DND-41 (cell line): ENCODE data around the gene SLC7A1.

Experiments used
- ATAC-seq: fragments of 200-7000 bp; cut with Tn5 transposase; 3 replicates; pipeline ENCODE4 v1.9.1; 2021; ENCODE audit warnings: low read depth; ENCODE audit not compliant: insufficient read depth
- DNase-seq: peaks from one replicate; pipeline ENCODE4 v3.0.0-alpha.2; 2020
- H2AFZ ChIP-seq: 2 replicates; pipeline ENCODE4 v1.6.0; 2012; ENCODE audit warnings: low read depth, low read length
- H3K27ac ChIP-seq: 2 replicates; pipeline ENCODE4 v1.5.1; 2012; ENCODE audit warnings: low read length, inconsistent platforms
- H3K27me3 ChIP-seq: fragments of 200-600 bp; sonication (generic); 2 replicates; pipeline ENCODE4 v1.6.0; 2012; ENCODE audit warnings: low read length, mild to moderate bottlenecking, inconsistent platforms; ENCODE audit not compliant: insufficient read depth, poor library complexity
- H3K36me3 ChIP-seq: 2 replicates; pipeline ENCODE4 v1.5.1; 2012; ENCODE audit warnings: low read length, inconsistent platforms; ENCODE audit not compliant: insufficient read depth
- H3K4me1 ChIP-seq: 2 replicates; pipeline ENCODE4 v1.5.1; 2012; ENCODE audit warnings: mild to moderate bottlenecking, low read length; ENCODE audit not compliant: insufficient read depth
- H3K4me2 ChIP-seq: 2 replicates; pipeline ENCODE4 v1.6.0; 2012; ENCODE audit warnings: mild to moderate bottlenecking, moderate library complexity, low read length, inconsistent platforms; ENCODE audit not compliant: insufficient read depth
- H3K4me3 ChIP-seq, 2 experiments: fragments of 200-600 bp in 1 of 2; shearing (Covaris generic) in 1 of 2; 2 replicates each; pipeline ENCODE4 v1.5.1; 2012 to 2016; ENCODE audit warnings: inconsistent platforms in 2 of 2, low read length in 2 of 2, mild to moderate bottlenecking in 2 of 2, low read depth in 1 of 2, moderate library complexity in 1 of 2
- H3K79me2 ChIP-seq: 2 replicates; pipeline ENCODE4 v1.6.0; 2012; ENCODE audit warnings: low read length, inconsistent platforms; ENCODE audit not compliant: insufficient read depth
- H3K9ac ChIP-seq: 2 replicates; pipeline ENCODE4 v1.6.0; 2012; ENCODE audit warnings: low read depth, mild to moderate bottlenecking, inconsistent platforms, low read length, moderate library complexity
- H3K9me3 ChIP-seq: 2 replicates; pipeline ENCODE4 v1.5.1; 2012; ENCODE audit warnings: low read length, moderate library complexity, mild to moderate bottlenecking, inconsistent platforms; ENCODE audit not compliant: insufficient read depth, severe bottlenecking
- H4K20me1 ChIP-seq: 2 replicates; pipeline ENCODE4 v1.6.0; 2012; ENCODE audit warnings: low read length; ENCODE audit not compliant: insufficient read depth
- EZH2 ChIP-seq: IDR thresholded peaks from 3 replicates; pipeline ENCODE4 v1.6.1; 2012; ENCODE audit warnings: borderline replicate concordance, low read depth, mild to moderate bottlenecking, moderate library complexity, low read length, inconsistent platforms; ENCODE audit not compliant: severe bottlenecking
- TF ChIP-seq, protein P1 (sequence below): IDR thresholded peaks from 2 replicates; pipeline ENCODE4 v1.5.1; 2012; ENCODE audit warnings: borderline replicate concordance, low read length, moderate library complexity, mild to moderate bottlenecking; ENCODE audit not compliant: poor library complexity, severe bottlenecking; ENCODE audit errors: extremely low read depth

Gene SLC7A1

DNA sequence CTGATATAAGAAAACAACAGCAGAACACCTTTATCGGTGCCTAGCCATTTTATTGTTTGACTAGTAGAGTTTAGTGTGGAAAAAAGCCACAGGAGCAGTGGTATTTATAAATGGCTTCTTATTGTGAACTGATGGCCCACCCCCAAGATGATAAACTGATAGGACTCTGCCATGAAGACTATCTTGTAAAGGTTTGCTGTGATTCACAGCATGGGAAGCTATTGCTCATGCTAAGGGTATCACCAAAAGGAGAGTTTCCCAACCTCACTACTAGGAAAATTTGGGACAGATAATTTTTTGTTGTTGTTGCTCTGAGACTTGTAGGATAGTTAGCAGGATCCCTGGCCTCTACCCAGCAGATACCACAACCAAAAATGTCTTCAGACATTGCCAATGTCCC lies 12.0 kb upstream of the SLC7A1 start:
- DNase-seq = no peak
- H3K9me3 ChIP-seq = no peaks in the 10 kb centered on the region
- no peaks in the 10 kb centered on the region for H3K36me3 ChIP-seq
- no peaks in the 10 kb centered on the region for H3K4me1 ChIP-seq
- no peaks in the 10 kb centered on the region for H4K20me1 ChIP-seq
- no peak overlapping the region for H3K27ac ChIP-seq
- H3K27me3 ChIP-seq = peaks cover 25% of the 10 kb centered on the region
- H3K79me2 ChIP-seq = no peaks in the 10 kb centered on the region
- no peak for TF ChIP-seq EZH2
- TF ChIP-seq, protein P1, sequence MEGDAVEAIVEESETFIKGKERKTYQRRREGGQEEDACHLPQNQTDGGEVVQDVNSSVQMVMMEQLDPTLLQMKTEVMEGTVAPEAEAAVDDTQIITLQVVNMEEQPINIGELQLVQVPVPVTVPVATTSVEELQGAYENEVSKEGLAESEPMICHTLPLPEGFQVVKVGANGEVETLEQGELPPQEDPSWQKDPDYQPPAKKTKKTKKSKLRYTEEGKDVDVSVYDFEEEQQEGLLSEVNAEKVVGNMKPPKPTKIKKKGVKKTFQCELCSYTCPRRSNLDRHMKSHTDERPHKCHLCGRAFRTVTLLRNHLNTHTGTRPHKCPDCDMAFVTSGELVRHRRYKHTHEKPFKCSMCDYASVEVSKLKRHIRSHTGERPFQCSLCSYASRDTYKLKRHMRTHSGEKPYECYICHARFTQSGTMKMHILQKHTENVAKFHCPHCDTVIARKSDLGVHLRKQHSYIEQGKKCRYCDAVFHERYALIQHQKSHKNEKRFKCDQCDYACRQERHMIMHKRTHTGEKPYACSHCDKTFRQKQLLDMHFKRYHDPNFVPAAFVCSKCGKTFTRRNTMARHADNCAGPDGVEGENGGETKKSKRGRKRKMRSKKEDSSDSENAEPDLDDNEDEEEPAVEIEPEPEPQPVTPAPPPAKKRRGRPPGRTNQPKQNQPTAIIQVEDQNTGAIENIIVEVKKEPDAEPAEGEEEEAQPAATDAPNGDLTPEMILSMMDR = no peak
- H3K4me2 ChIP-seq = no peak overlapping the region
- no peak overlapping the region for H3K9ac ChIP-seq
- no peak for ATAC-seq
- no peak overlapping the region for H2AFZ ChIP-seq
- no peak overlapping the region for H3K4me3 ChIP-seq

- Histone ChIP-seq H4K20me1 (no peaks in the 10 kb centered on the region), H3K27me3 (peaks cover 27% of the 10 kb centered on the region), H3K9ac (no peak overlapping the region), H3K79me2 (no peaks in the 10 kb centered on the region), H3K9me3 (no peaks in the 10 kb centered on the region), H3K36me3 (no peaks in the 10 kb centered on the region), H3K27ac (no peak overlapping the region), H2AFZ (no peak overlapping the region), H3K4me3 (no peak overlapping the region), H3K4me2 (no peak overlapping the region), H3K4me1 (no peaks in the 10 kb centered on the region)
- ATAC-seq (no peak), DNase-seq (no peak)
- TF ChIP-seq, protein P1 = no peak
- no peak for TF ChIP-seq EZH2
These were observed 10.5 kb upstream of the SLC7A1 start for GRCh38 chr13:29605860-29606526.

DNA sequence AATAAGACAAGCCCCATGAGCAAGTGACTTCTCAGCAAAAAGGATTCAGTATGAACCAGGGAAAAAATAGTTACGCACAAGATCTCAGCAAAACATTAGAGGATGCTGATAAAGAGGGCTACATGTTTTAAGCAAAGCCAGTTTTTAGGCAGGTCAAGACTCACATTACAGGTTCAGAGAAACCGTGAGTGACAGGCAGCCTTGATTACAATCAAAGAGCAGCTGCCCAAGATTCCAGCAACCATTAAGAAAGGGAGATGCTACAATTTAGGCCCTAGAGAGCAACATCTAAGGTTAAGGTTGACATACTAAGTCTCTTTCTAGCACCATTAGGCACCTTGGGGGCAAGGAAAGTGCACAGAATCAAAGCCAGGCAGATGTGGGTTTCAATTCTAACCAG lies 2.8 kb upstream of the SLC7A1 start:
- no peak overlapping the region for H3K4me3 ChIP-seq
- ATAC-seq (no peak), DNase-seq (no peak)
- H3K27ac ChIP-seq = no peak overlapping the region
- no peak overlapping the region for H2AFZ ChIP-seq
- H3K4me2 ChIP-seq = no peak overlapping the region
- peaks cover 9% of the 10 kb centered on the region for H3K27me3 ChIP-seq
- TF ChIP-seq, protein P1 = no peak
- TF ChIP-seq EZH2 = no peak
- H3K4me1 ChIP-seq = peaks cover 25% of the 10 kb centered on the region
- no peak overlapping the region for H3K9ac ChIP-seq
- peaks cover 9% of the 10 kb centered on the region for H3K36me3 ChIP-seq
- H4K20me1 ChIP-seq = peaks cover 8% of the 10 kb centered on the region; the same call in 1 of the 2 replicates
- H3K79me2 ChIP-seq = peaks cover 25% of the 10 kb centered on the region
- H3K9me3 ChIP-seq = no peaks in the 10 kb centered on the region

- no peak for ATAC-seq
- H2AFZ ChIP-seq = no peak overlapping the region
- peaks cover 15% of the 10 kb centered on the region for H3K36me3 ChIP-seq
- no peak overlapping the region for H3K9ac ChIP-seq
- H3K27me3 ChIP-seq = peaks cover 5% of the 10 kb centered on the region
- no peak overlapping the region for H3K27ac ChIP-seq
- no peaks in the 10 kb centered on the region for H3K9me3 ChIP-seq
- peaks cover 32% of the 10 kb centered on the region for H3K79me2 ChIP-seq
- DNase-seq = no peak
- peaks cover 31% of the 10 kb centered on the region for H3K4me1 ChIP-seq
- H4K20me1 ChIP-seq = peaks cover 15% of the 10 kb centered on the region
- no peak overlapping the region for H3K4me2 ChIP-seq
- no peak overlapping the region for H3K4me3 ChIP-seq
- TF ChIP-seq, protein P1 = no peak
- no peak for TF ChIP-seq EZH2
These were observed 2.2 kb upstream of the SLC7A1 start for GRCh38 chr13:29597706-29598105.
